OCI-LY1 (cell line): ENCODE results near the gene TMIE.

Source experiments
- H2AFZ ChIP-seq: fragments of 200-600 bp; sonication (generic), shearing (Covaris generic); 2 replicates; pipeline ENCODE4 v1.6.0; 2014; ENCODE audit warnings: antibody characterized with exemption, mild to moderate bottlenecking, low read length
- H3F3A ChIP-seq: fragments of 200-600 bp; sonication (generic), shearing (Covaris generic); 2 replicates; pipeline ENCODE4 v1.6.0; 2014; ENCODE audit warnings: mild to moderate bottlenecking, antibody characterized with exemption, low read length, moderate library complexity; ENCODE audit not compliant: insufficient read depth
- H3K27ac ChIP-seq: fragments of 200-600 bp; sonication (generic); 2 replicates; pipeline ENCODE4 v1.5.1; 2014; ENCODE audit warnings: low read length, mixed run types, mild to moderate bottlenecking, low read depth; ENCODE audit not compliant: poor library complexity, severe bottlenecking
- H3K27me3 ChIP-seq: fragments of 200-600 bp; sonication (generic); 2 replicates; pipeline ENCODE4 v1.6.0; 2014; ENCODE audit warnings: antibody characterized with exemption, mild to moderate bottlenecking, low read length, moderate library complexity; ENCODE audit not compliant: insufficient read depth
- H3K36me3 ChIP-seq: fragments of 200-600 bp; sonication (generic); 2 replicates; pipeline ENCODE4 v1.6.1; 2014; ENCODE audit warnings: mild to moderate bottlenecking, antibody characterized with exemption, low read length, moderate library complexity, mixed read lengths; ENCODE audit not compliant: insufficient read depth
- H3K4me1 ChIP-seq: fragments of 200-600 bp; sonication (generic); 2 replicates; pipeline ENCODE4 v1.5.1; 2014; ENCODE audit warnings: mild to moderate bottlenecking, low read length, moderate library complexity; ENCODE audit not compliant: insufficient read depth, severe bottlenecking
- H3K4me2 ChIP-seq: fragments of 200-600 bp; sonication (generic), shearing (Covaris generic); 2 replicates; pipeline ENCODE4 v1.6.1; 2014; ENCODE audit warnings: low read length
- H3K4me3 ChIP-seq: fragments of 200-600 bp; sonication (generic); 2 replicates; pipeline ENCODE4 v1.5.1; 2014; ENCODE audit warnings: low read length, low read depth, mild to moderate bottlenecking, mixed read lengths; ENCODE audit not compliant: poor library complexity, severe bottlenecking
- H3K79me2 ChIP-seq: fragments of 200-600 bp; shearing (Covaris generic); 2 replicates; pipeline ENCODE4 v1.6.1; 2016; ENCODE audit warnings: mixed run types, low read length, mixed read lengths; ENCODE audit not compliant: insufficient read depth
- H3K9ac ChIP-seq: fragments of 200-600 bp; sonication (generic), shearing (Covaris generic); 2 replicates; pipeline ENCODE4 v1.6.1; 2014; ENCODE audit warnings: mild to moderate bottlenecking, low read length, mixed read lengths
- H3K9me2 ChIP-seq: fragments of 200-600 bp; sonication (generic), shearing (Covaris generic); 2 replicates; pipeline ENCODE4 v1.6.1; 2014; ENCODE audit warnings: low read depth, mild to moderate bottlenecking, low read length, mixed read lengths
- H3K9me3 ChIP-seq: fragments of 200-600 bp; shearing (Covaris generic); 2 replicates; pipeline ENCODE4 v1.6.1; 2014; ENCODE audit warnings: low read length, mixed read lengths
- H4K20me1 ChIP-seq: fragments of 200-600 bp; sonication (generic), shearing (Covaris generic); 2 replicates; pipeline ENCODE4 v1.6.0; 2016; ENCODE audit warnings: mild to moderate bottlenecking, low read length; ENCODE audit not compliant: insufficient read depth
- CTCF ChIP-seq: fragments of 200-600 bp; sonication (generic), shearing (Covaris generic); IDR thresholded peaks from 2 replicates; pipeline ENCODE4 v1.5.1; 2017; ENCODE audit warnings: mild to moderate bottlenecking, antibody characterized with exemption, low read length, moderate library complexity, mixed read lengths
- EZH2 ChIP-seq: fragments of 200-600 bp; sonication (generic), shearing (Covaris generic); IDR thresholded peaks from 2 replicates; pipeline ENCODE4 v1.8.0; 2017; ENCODE audit warnings: borderline replicate concordance, mixed run types, mild to moderate bottlenecking, antibody characterized with exemption, low read length, moderate library complexity, mixed read lengths

The TMIE gene

GRCh38 chr3:46677411-46677726, 23.8 kb upstream of the TMIE start:
- H2AFZ ChIP-seq, result no peak overlapping the region
- no peaks in the 10 kb centered on the region for H3K36me3 ChIP-seq
- no peak overlapping the region for H3K4me3 ChIP-seq
- H4K20me1 ChIP-seq, result no peaks in the 10 kb centered on the region
- H3K9me3 ChIP-seq, result no peaks in the 10 kb centered on the region
- H3K4me1 ChIP-seq, result no peaks in the 10 kb centered on the region
- no peak overlapping the region for H3K27ac ChIP-seq
- H3K79me2 ChIP-seq, result no peaks in the 10 kb centered on the region
- H3K4me2 ChIP-seq, result no peak overlapping the region
- no peaks in the 10 kb centered on the region for H3K9me2 ChIP-seq
- 0 out of 2 replicates have a peak, but pooled peaks cover 5% of the 10 kb centered on the region for H3K27me3 ChIP-seq
- no peak overlapping the region for H3K9ac ChIP-seq
- TF ChIP-seq EZH2 (no peak), CTCF (no peak)
- H3F3A ChIP-seq, result no peaks in the 10 kb centered on the region

GRCh38 chr3:46678280-46678679, 22.9 kb upstream of the TMIE start:
- H3K36me3 ChIP-seq, result no peaks in the 10 kb centered on the region
- 0 out of 2 replicates have a peak, but pooled peaks cover 5% of the 10 kb centered on the region for H3K27me3 ChIP-seq
- H3K9me2 ChIP-seq, result no peaks in the 10 kb centered on the region
- no peaks in the 10 kb centered on the region for H3K9me3 ChIP-seq
- no peak overlapping the region for H3K4me3 ChIP-seq
- no peak overlapping the region for H3K4me2 ChIP-seq
- no peak overlapping the region for H2AFZ ChIP-seq
- H3F3A ChIP-seq, result no peaks in the 10 kb centered on the region
- TF ChIP-seq CTCF, result no peak
- no peak for TF ChIP-seq EZH2
- no peak overlapping the region for H3K27ac ChIP-seq
- no peak overlapping the region for H3K9ac ChIP-seq
- H4K20me1 ChIP-seq, result no peaks in the 10 kb centered on the region
- no peaks in the 10 kb centered on the region for H3K79me2 ChIP-seq
- H3K4me1 ChIP-seq, result no peaks in the 10 kb centered on the region

- Histone ChIP-seq H3K27me3 (peaks cover 5% of the 10 kb centered on the region; the same call in 1 of the 2 replicates), H3K79me2 (no peaks in the 10 kb centered on the region), H3F3A (no peaks in the 10 kb centered on the region), H2AFZ (no peak overlapping the region), H3K9me2 (no peaks in the 10 kb centered on the region), H3K9ac (no peak overlapping the region), H3K9me3 (no peaks in the 10 kb centered on the region), H4K20me1 (no peaks in the 10 kb centered on the region), H3K27ac (no peak overlapping the region), H3K4me3 (no peak overlapping the region), H3K36me3 (no peaks in the 10 kb centered on the region), H3K4me2 (no peak overlapping the region), H3K4me1 (no peaks in the 10 kb centered on the region)
- no peak for TF ChIP-seq CTCF
- no peak for TF ChIP-seq EZH2
These were observed 21.5 kb upstream of the TMIE start for GRCh38 chr3:46679681-46680080.
